IPS-15b (cell line): ENCODE measurements around the gene ALG1.
"Not testable (repeated sequence)": the region's sequence is repeated elsewhere in the genome, so short reads cannot be mapped to it uniquely, and the experiment has no call there.

Source experiments
- H3K27me3 ChIP-seq: one replicate; pipeline ENCODE4 v1.6.1; 2013; ENCODE audit warnings: low read length; ENCODE audit not compliant: control insufficient read depth, insufficient read depth
- H3K36me3 ChIP-seq: one replicate; pipeline ENCODE4 v1.6.1; 2013; ENCODE audit warnings: low read length; ENCODE audit not compliant: control insufficient read depth, insufficient read depth
- H3K4me1 ChIP-seq: one replicate; pipeline ENCODE4 v1.6.1; 2013; ENCODE audit warnings: mild to moderate bottlenecking, low read length; ENCODE audit not compliant: control insufficient read depth, insufficient read depth
- H3K4me3 ChIP-seq: one replicate; pipeline ENCODE4 v1.5.1; 2013; ENCODE audit warnings: low read depth, low read length
- H3K9ac ChIP-seq: one replicate; pipeline ENCODE4 v1.6.1; 2013; ENCODE audit warnings: low read depth, mild to moderate bottlenecking, low read length
- H3K9me3 ChIP-seq: one replicate; pipeline ENCODE4 v1.6.1; 2013; ENCODE audit warnings: mild to moderate bottlenecking, low read length; ENCODE audit not compliant: control insufficient read depth, insufficient read depth

Gene ALG1

DNA sequence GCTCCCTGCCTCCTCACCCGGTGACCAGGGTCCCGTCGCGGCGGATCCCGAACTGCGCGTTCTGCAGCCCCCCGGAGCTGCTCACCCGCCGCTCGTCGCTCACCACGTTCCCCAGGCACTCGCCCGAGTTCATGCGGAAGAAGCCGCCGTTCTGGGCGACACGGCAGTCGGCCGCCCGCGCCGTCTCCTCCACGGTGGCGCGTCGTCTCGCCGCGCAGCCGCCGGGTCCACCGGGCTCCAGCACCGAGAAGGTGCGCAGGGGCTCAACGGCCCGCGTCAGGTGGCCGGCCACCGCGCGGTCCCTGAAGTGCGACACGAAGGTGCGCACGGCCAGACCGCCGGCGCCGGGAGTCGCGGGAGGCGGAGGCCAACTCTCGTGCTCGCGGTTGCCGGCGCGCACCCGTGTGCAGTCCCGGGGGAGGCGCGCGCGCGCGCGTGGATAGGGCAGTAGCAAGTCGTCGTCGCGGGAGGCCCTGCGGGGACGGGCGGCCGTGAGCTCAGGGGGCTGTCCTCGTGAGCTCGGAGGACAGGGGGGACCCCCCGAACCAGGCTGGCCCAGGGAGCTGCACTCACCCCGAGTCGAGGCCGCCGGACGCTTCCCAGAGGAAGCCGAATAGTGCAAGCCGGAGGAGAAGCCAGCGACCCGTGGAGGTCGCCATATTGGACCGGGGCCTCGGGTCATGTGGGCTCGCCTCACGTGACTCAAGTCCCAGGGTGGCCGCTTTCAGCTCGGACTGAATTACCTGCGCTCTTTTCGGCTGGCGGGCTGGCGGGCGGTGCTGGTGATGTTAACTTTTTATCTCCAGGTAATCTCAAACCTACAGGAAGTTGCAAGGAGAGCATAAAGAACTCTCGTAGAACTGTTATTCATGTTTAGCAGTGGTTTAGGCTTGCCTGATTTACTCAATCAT, 38.1 kb upstream of the ALG1 start, which contains the start of gene NAGPA:
TSS of gene NAGPA (minus strand) at position 680 of the 911 bp plus-strand sequence. CDS start at position 659, 21 bp downstream.
- H3K9ac ChIP-seq = peak within 1 kb of the TSS; percentile 47
- peaks cover 6% of the 10 kb centered on the region for H3K27me3 ChIP-seq
- H3K4me3 ChIP-seq = peak within 1 kb of the TSS; percentile 76
- H3K9me3 ChIP-seq = no peaks in the 10 kb centered on the region
- H3K4me1 ChIP-seq = peaks cover 13% of the 10 kb centered on the region
- no peaks in the 10 kb centered on the region for H3K36me3 ChIP-seq

- Histone ChIP-seq H3K4me3 (peak overlapping the region; percentile 76), H3K4me1 (peaks cover 13% of the 10 kb centered on the region), H3K9ac (peak overlapping the region; percentile 14), H3K9me3 (no peaks in the 10 kb centered on the region), H3K36me3 (no peaks in the 10 kb centered on the region), H3K27me3 (peaks cover 6% of the 10 kb centered on the region)
Observed at GRCh38 chr16:5034167-5034523, 37.5 kb upstream of the ALG1 start.

DNA sequence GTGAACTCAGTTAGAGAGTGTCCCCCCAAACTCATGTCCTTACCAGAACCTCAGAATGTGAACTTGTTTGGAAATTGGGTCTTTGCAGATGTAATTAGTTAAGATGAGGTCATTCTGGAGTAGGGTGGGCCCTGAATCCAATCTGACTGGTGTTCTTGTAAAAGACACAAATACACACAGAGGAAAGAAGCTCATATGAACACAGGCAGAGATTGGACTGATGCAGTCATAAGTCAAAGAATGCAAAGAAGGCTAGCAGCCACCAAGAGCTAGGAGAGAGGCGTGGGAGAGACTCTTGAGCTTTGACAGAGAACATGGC, 35.8 kb upstream of the ALG1 start:
- no peak overlapping the region for H3K4me3 ChIP-seq
- H3K36me3 ChIP-seq = no peaks in the 10 kb centered on the region
- peaks cover 13% of the 10 kb centered on the region for H3K4me1 ChIP-seq
- no peak overlapping the region for H3K9ac ChIP-seq
- H3K27me3 ChIP-seq = peaks cover 6% of the 10 kb centered on the region
- H3K9me3 ChIP-seq = no peaks in the 10 kb centered on the region

GRCh38 chr16:5036228-5037156, 35.2 kb upstream of the ALG1 start:
- Histone ChIP-seq H3K27me3 (peaks cover 6% of the 10 kb centered on the region), H3K4me3 (no peak overlapping the region), H3K9ac (peak overlapping the region; percentile 4), H3K9me3 (no peaks in the 10 kb centered on the region), H3K36me3 (no peaks in the 10 kb centered on the region), H3K4me1 (peaks cover 13% of the 10 kb centered on the region)

DNA sequence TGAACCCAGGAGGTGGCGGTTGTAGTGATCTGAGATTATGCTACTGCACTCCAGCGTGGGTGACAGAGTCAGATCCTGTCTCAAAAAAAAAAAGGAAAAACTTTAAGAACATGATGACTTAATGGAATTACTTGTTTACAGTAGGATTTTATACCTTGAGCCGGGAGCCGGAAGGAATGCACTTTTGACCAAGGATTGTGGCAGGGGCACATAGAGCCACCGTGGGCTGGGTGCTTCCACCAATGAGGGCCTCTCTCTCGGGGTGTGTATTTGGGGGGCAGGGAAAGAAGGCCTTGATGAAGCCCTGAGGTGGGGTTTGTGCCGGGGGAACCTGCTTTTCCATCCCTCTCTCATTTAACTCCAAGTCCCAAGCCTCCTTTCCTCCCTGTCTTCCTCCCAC, 31.2 kb upstream of the ALG1 start:
- Histone ChIP-seq H3K27me3 (no peaks in the 10 kb centered on the region), H3K4me3 (no peak overlapping the region), H3K4me1 (peaks cover 7% of the 10 kb centered on the region), H3K9me3 (no peaks in the 10 kb centered on the region), H3K36me3 (no peaks in the 10 kb centered on the region), H3K9ac (no peak overlapping the region)

DNA sequence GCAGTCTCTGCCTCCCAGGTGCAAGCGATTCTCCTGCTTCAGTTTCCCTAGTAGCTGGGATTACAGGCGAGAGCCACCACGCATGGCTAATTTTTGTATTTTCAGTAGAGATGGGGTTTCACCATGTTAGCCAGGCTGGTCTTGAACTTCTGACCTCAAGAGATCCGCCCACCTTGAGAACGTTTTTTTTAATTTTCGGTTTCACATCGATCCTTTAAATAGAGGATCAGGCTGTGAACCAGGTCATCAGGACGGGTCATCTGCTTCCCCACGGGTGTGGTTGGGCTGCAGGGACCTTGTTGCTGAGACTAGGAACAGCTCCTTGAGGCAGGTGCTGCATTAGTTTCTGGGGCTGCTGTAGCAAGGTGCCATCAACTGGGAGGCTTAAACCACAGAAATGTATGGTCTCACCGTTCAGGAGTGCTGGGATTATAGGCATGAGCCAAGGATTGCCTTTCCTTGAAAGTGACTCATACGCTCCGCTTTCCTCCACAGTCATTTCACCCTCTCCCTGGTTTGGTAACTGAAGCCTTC, 30.0 kb upstream of the ALG1 start:
- no peak overlapping the region for H3K4me3 ChIP-seq
- H3K4me1 ChIP-seq = peaks cover 5% of the 10 kb centered on the region
- H3K36me3 ChIP-seq = no peaks in the 10 kb centered on the region
- H3K9me3 ChIP-seq = no peaks in the 10 kb centered on the region
- H3K27me3 ChIP-seq = no peaks in the 10 kb centered on the region
- no peak overlapping the region for H3K9ac ChIP-seq

GRCh38 chr16:5042574-5043171, 29.0 kb upstream of the ALG1 start:
- H3K4me3 ChIP-seq = no peak overlapping the region
- H3K9me3 ChIP-seq = no peaks in the 10 kb centered on the region
- H3K9ac ChIP-seq = no peak overlapping the region
- no peaks in the 10 kb centered on the region for H3K27me3 ChIP-seq
- no peaks in the 10 kb centered on the region for H3K36me3 ChIP-seq
- no peaks in the 10 kb centered on the region for H3K4me1 ChIP-seq

GRCh38 chr16:5044011-5044540, 27.6 kb upstream of the ALG1 start:
- Histone ChIP-seq H3K36me3 (no peaks in the 10 kb centered on the region), H3K4me1 (no peaks in the 10 kb centered on the region), H3K27me3 (no peaks in the 10 kb centered on the region), H3K4me3 (no peak overlapping the region), H3K9ac (no peak overlapping the region), H3K9me3 (no peaks in the 10 kb centered on the region)

- not testable (repeated sequence) for H3K4me1 ChIP-seq, H3K27me3 ChIP-seq, H3K4me3 ChIP-seq
Observed at GRCh38 chr16:5044581-5044980, 27.1 kb upstream of the ALG1 start.

DNA sequence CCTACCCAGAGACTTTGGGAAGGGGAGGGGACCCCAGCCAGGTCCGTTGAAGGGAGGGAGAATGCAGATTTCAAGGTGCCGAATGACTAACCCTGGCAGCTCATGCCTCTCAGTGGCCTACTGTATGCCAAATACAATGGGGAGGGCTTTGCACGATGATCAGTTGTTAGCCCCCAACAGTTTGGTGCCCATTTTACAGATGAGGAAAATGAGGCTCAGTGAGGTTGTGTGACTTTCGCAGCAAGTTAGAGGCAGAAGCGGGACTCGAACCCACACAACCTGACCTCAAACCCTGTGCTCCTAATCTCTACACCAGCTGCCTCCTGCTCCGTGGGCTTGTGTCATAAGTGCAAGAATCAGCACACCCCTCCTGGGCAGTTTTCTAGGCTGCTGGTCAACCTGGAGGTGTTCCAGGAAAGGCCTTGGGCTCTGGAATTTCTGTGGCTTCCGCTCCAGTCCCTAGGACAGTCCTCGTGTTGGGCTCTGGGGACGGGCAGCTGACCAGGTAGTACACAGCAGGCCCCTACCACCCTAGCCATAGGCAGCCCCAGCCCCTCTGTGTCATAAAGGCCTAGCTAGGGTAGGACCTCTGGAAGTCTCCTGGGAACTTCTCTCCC, 26.0 kb upstream of the ALG1 start:
- no peak overlapping the region for H3K9ac ChIP-seq
- H3K27me3 ChIP-seq = no peaks in the 10 kb centered on the region
- no peak overlapping the region for H3K4me3 ChIP-seq

More at GRCh38 chr16:5044581-5044980, 27.1 kb upstream of the ALG1 start:
- H3K36me3 ChIP-seq, H3K9me3 ChIP-seq, H3K9ac ChIP-seq: not testable (repeated sequence)

GRCh38 chr16:5046914-5047313, 24.7 kb upstream of the ALG1 start:
- H3K4me3 ChIP-seq = no peak overlapping the region
- H3K9ac ChIP-seq = no peak overlapping the region
- H3K36me3 ChIP-seq = no peaks in the 10 kb centered on the region
- H3K4me1 ChIP-seq = no peaks in the 10 kb centered on the region
- H3K27me3 ChIP-seq = no peaks in the 10 kb centered on the region
- no peaks in the 10 kb centered on the region for H3K9me3 ChIP-seq

More for the DNA sequence above, 26.0 kb upstream of the ALG1 start:
- Histone ChIP-seq H3K9me3 (no peaks in the 10 kb centered on the region), H3K36me3 (no peaks in the 10 kb centered on the region), H3K4me1 (no peaks in the 10 kb centered on the region)
